IMR-90 (cell line): ENCODE results near the gene SLCO2B1. TPM values are rescaled to one million over a fixed set of nuclear protein-coding genes. Genes with fewer than 3 reads are reported as not detected.

Source experiments
- ATAC-seq: fragments of 200-7000 bp; cut with Tn5 transposase; 2 replicates; pipeline ENCODE4 v1.9.1; 2020; ENCODE audit warnings: low read depth, mild to moderate bottlenecking, moderate library complexity
- BruUV-seq: library from RNA; stranded (reverse); fragments of 400-500 nt; replicated peaks from 2 replicates; lab custom pipeline; 2021; lab: Mats Ljungman, UMichigan
- CTCF ChIA-PET: fragments of 300-600 bp; formaldehyde crosslinking; extraction: SDS; loops from one replicate; lab custom pipeline; 2021; ENCODE audit warnings: antibody characterized with exemption; lab: Yijun Ruan, JAX
- POLR2A ChIA-PET: fragments of 300-600 bp; sonication (Branson Sonifier 250); formaldehyde crosslinking; loops from one replicate; lab custom pipeline; 2022; ENCODE audit warnings: antibody characterized with exemption; ENCODE audit not compliant: unreplicated experiment; lab: Charles Lee
- DNase-seq: peaks from one replicate; pipeline ENCODE4 v3.0.0; 2013
- H2AFZ ChIP-seq: replicated peaks from 2 replicates; pipeline ENCODE3; 2013; ENCODE audit warnings: low read length, mild to moderate bottlenecking; ENCODE audit not compliant: poor library complexity
- H2AK5ac ChIP-seq: 2 replicates; pipeline ENCODE4 v1.6.1; 2013; ENCODE audit warnings: low read depth, low read length, inconsistent platforms
- H2AK9ac ChIP-seq: replicated peaks from 2 replicates; pipeline ENCODE3; 2013; ENCODE audit warnings: mild to moderate bottlenecking, low read depth, low read length, moderate library complexity; ENCODE audit not compliant: poor library complexity
- H2BK120ac ChIP-seq: 2 replicates; pipeline ENCODE4 v1.6.1; 2013; ENCODE audit warnings: low read depth, low read length, inconsistent platforms
- H2BK15ac ChIP-seq: 3 replicates; pipeline ENCODE4 v1.6.1; 2013; ENCODE audit warnings: low read depth, low read length, inconsistent platforms
- H2BK20ac ChIP-seq: 2 replicates; pipeline ENCODE4 v1.6.1; 2013; ENCODE audit warnings: low read depth, mild to moderate bottlenecking, inconsistent platforms, low read length, moderate library complexity
- H2BK5ac ChIP-seq: 2 replicates; pipeline ENCODE4 v1.6.1; 2013; ENCODE audit warnings: mild to moderate bottlenecking, low read depth, low read length, inconsistent platforms; ENCODE audit not compliant: poor library complexity, severe bottlenecking
- H3K14ac ChIP-seq: replicated peaks from 2 replicates; pipeline ENCODE4 v1.6.1; 2013; ENCODE audit warnings: low read depth, low read length, inconsistent platforms
- H3K18ac ChIP-seq: 2 replicates; pipeline ENCODE4 v1.6.1; 2013; ENCODE audit warnings: low read depth, low read length, control low read depth
- H3K23ac ChIP-seq: 2 replicates; pipeline ENCODE4 v1.6.1; 2013; ENCODE audit warnings: low read depth, low read length, inconsistent platforms
- H3K27ac ChIP-seq: 2 replicates; pipeline ENCODE4 v1.5.1; 2013; ENCODE audit warnings: mild to moderate bottlenecking, control low read depth, low read length; ENCODE audit not compliant: insufficient read depth
- H3K27me3 ChIP-seq: 2 replicates; pipeline ENCODE4 v1.6.1; 2013; ENCODE audit warnings: low read length; ENCODE audit not compliant: control insufficient read depth, insufficient read depth
- H3K36me3 ChIP-seq: 2 replicates; pipeline ENCODE4 v1.6.1; 2013; ENCODE audit warnings: low read length, mixed read lengths; ENCODE audit not compliant: control insufficient read depth, insufficient read depth
- H3K4ac ChIP-seq: 2 replicates; pipeline ENCODE4 v1.6.1; 2013; ENCODE audit warnings: low read depth, low read length, inconsistent platforms
- H3K4me1 ChIP-seq: 2 replicates; pipeline ENCODE4 v1.6.1; 2013; ENCODE audit warnings: low read length, mixed read lengths; ENCODE audit not compliant: control insufficient read depth, insufficient read depth
- H3K4me2 ChIP-seq: 2 replicates; pipeline ENCODE4 v1.6.1; 2013; ENCODE audit warnings: low read depth, mild to moderate bottlenecking, control low read depth, low read length, moderate library complexity
- H3K4me3 ChIP-seq: 2 replicates; pipeline ENCODE4 v1.5.1; 2013; ENCODE audit warnings: low read depth, mild to moderate bottlenecking, control low read depth, low read length, moderate library complexity; ENCODE audit not compliant: insufficient read depth
- H3K56ac ChIP-seq: 2 replicates; pipeline ENCODE4 v1.6.1; 2013; ENCODE audit warnings: low read length, inconsistent platforms; ENCODE audit not compliant: insufficient read depth; ENCODE audit errors: extremely low read depth
- H3K79me1 ChIP-seq, 2 experiments: 2 replicates each; pipeline ENCODE4 v1.6.1; 2013; ENCODE audit warnings: low read length in 2 of 2, inconsistent platforms in 1 of 2, low read depth in 1 of 2
- H3K9ac ChIP-seq: 2 replicates; pipeline ENCODE4 v1.6.1; 2013; ENCODE audit warnings: low read depth, low read length, control low read depth
- H3K9me1 ChIP-seq: 2 replicates; pipeline ENCODE4 v1.6.1; 2013; ENCODE audit warnings: low read length, inconsistent platforms; ENCODE audit not compliant: insufficient read depth
- H3K9me3 ChIP-seq: 2 replicates; pipeline ENCODE4 v1.6.1; 2013; ENCODE audit warnings: low read length; ENCODE audit not compliant: control insufficient read depth, insufficient read depth
- H4K20me1 ChIP-seq: 2 replicates; pipeline ENCODE4 v1.6.1; 2013; ENCODE audit warnings: low read length, inconsistent platforms; ENCODE audit not compliant: insufficient read depth
- H4K5ac ChIP-seq: 2 replicates; pipeline ENCODE4 v1.6.1; 2013; ENCODE audit warnings: mild to moderate bottlenecking, low read depth, low read length, control low read depth
- H4K8ac ChIP-seq, 2 experiments: 2 replicates each; pipeline ENCODE4 v1.6.1; 2013; ENCODE audit warnings: low read depth in 2 of 2, low read length in 2 of 2, control low read depth in 1 of 2, inconsistent platforms in 1 of 2
- H4K91ac ChIP-seq: 2 replicates; pipeline ENCODE4 v1.6.1; 2013; ENCODE audit warnings: low read depth, low read length, inconsistent platforms; ENCODE audit not compliant: insufficient read depth
- MXI1 ChIP-seq: IDR thresholded peaks from 2 replicates; pipeline ENCODE4 v1.6.1; 2012; ENCODE audit warnings: low read depth, mild to moderate bottlenecking, low read length, moderate library complexity, borderline replicate concordance
- NFE2L2 ChIP-seq: fragments of 150-350 bp; IDR thresholded peaks from 2 replicates; pipeline ENCODE4 v1.6.1; 2016; ENCODE audit warnings: low read depth, mild to moderate bottlenecking, low read length
- RCOR1 ChIP-seq: IDR thresholded peaks from 2 replicates; pipeline ENCODE4 v1.6.1; 2012; ENCODE audit warnings: mild to moderate bottlenecking, low read length, improper control_type of control experiment; ENCODE audit not compliant: insufficient replicate concordance
- WGBS, 2 experiments: methylation state at CpG; one replicate each; pipeline versions ENCODE4 v1.1.5 to v1.1.7; 2013; ENCODE audit warnings: missing lambda C conversion rate in 2 of 2; ENCODE audit not compliant: insufficient read length in 1 of 2; ENCODE audit errors: extremely low coverage in 2 of 2; 5-methylcytosine and 5-hydroxymethylcytosine counted together
- dilution Hi-C: fragments of 300-500 bp; cut with HindIII; formaldehyde crosslinking; loops from one replicate; pipeline ENCODE4 v1.14.3; 2018; ENCODE audit warnings: low sequenced_read_pairs; ENCODE audit not compliant: unreplicated experiment
- in situ Hi-C: fragments of 300-500 bp; cut with MboI; formaldehyde crosslinking; loops from 3 replicates; pipeline ENCODE4 v1.14.3; 2019; ENCODE audit warnings: low sequenced_read_pairs, inconsistent platforms, mixed read lengths
- intact Hi-C: fragments of 100-400 bp; cut with micrococcal nuclease; formaldehyde crosslinking; loops from 2 replicates; pipeline ENCODE4 v1.10.0; 2022
- polyA plus RNA-seq, 3 experiments: library from polyadenylated mRNA; depleted of rRNA; stranded (reverse); fragments of >200 nt; gene quantifications; 2 replicates each; pipeline ENCODE4 v1.2.3, GENCODE V29; 2012; ENCODE audit warnings: low replicate concordance in 1 of 3
- total RNA-seq: library from RNA; depleted of rRNA; stranded (reverse); fragments of >200 nt; gene quantifications from 2 replicates; pipeline ENCODE4 v1.2.3, GENCODE V29; 2012
- TF ChIP-seq, protein P1 (sequence below): fragments of 150-350 bp; IDR thresholded peaks from 2 replicates; pipeline ENCODE4 v1.6.1; 2017; ENCODE audit warnings: mild to moderate bottlenecking, antibody characterized with exemption, low read length, low read depth

SLCO2B1 gene
- total and polyA plus RNA-seq, 2 of the 4 experiments (the other 2 are of a cell fraction), result not detected

DNA sequence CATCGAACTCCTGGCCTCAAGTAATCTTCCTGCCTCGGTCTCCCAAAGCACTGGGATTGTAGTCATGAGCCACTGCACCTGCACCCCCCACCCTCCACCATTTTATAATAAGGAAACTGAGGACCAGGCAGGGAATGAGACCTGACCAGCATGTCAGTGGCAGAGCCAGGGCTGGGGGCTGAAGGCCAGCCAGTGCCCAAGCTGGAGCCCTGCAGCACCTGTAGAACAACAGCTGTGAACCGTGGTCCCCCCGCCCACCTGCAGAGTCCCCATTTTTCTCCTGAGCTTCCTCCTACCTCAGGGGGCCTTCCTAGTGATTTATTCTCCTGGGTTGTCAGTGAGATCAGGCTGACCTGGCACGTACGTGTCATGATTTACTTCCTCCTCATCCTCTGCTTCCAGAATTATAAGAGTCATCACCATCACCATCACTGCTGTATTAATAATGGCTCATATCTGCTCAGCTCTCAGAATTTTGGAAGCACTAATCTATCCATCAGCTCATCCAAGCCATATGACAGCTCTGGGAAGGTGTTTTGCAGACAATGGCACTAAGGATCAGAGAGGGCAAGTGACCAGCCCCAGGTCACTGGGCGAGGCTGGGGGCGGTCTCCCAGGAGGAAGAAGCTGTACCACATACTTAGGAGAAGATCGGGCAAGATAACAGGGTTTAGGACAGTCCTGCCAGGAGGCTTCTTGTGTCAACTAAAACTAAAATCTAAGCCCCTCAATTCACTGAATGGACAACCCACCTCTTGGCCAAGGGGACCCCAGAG lies 5.5 kb upstream of the SLCO2B1 start:
- dilution Hi-C loops, result no loop called here
- Histone ChIP-seq H2BK5ac (no peak overlapping the region), H3K56ac (no peak overlapping the region), H3K9ac (no peak overlapping the region), H3K4me3 (no peak overlapping the region), H3K14ac (no peak overlapping the region), H4K91ac (no peak overlapping the region), H3K79me1 (no peaks in the 10 kb centered on the region), H4K20me1 (no peaks in the 10 kb centered on the region), H3K9me1 (peaks cover 5% of the 10 kb centered on the region), H3K27ac (no peak overlapping the region), H3K4ac (no peak overlapping the region), H3K4me1 (peaks cover 2% of the 10 kb centered on the region; the same call in 1 of the 2 replicates), H3K4me2 (no peak overlapping the region), H2AFZ (no peak overlapping the region), H2BK15ac (no peak overlapping the region), H3K9me3 (no peaks in the 10 kb centered on the region), H2BK20ac (no peak overlapping the region), H3K36me3 (no peaks in the 10 kb centered on the region), H3K23ac (no peak overlapping the region), H2AK9ac (no peak overlapping the region), H3K27me3 (peaks cover 34% of the 10 kb centered on the region), H2AK5ac (no peak overlapping the region), H2BK120ac (no peak overlapping the region), H4K8ac (no peak overlapping the region), H3K18ac (no peak overlapping the region), H4K5ac (no peak overlapping the region)
- CTCF ChIA-PET, result interaction anchor here (0.6 to 5.6 kb wide), 6 partner anchors 19 to 97 kb away, joined by 3 to 43 read pairs (median 3); partner anchors contain the start of gene TPBGL
- no peak for DNase-seq
- no TSS peak for BruUV-seq
- POLR2A ChIA-PET, result interaction anchor here (0.6 kb wide), 1 partner anchor 26 kb away, joined by 7 read pairs; no protein-coding TSS in a partner anchor
- TF ChIP-seq RCOR1 (no peak), NFE2L2 (no peak), MXI1 (no peak)
- TF ChIP-seq, protein P1, sequence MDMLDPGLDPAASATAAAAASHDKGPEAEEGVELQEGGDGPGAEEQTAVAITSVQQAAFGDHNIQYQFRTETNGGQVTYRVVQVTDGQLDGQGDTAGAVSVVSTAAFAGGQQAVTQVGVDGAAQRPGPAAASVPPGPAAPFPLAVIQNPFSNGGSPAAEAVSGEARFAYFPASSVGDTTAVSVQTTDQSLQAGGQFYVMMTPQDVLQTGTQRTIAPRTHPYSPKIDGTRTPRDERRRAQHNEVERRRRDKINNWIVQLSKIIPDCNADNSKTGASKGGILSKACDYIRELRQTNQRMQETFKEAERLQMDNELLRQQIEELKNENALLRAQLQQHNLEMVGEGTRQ, result no peak
- WGBS, 2 experiments, result 47% methylated on average over 3 of the region's 9 CpGs; no CpG with 5 or more reads in 1 of the 2 experiments
- ATAC-seq, result no peak
- in situ Hi-C loops, result loop anchor here (5.0 kb wide), 2 partner anchors 57 to 102 kb away; no protein-coding TSS in a partner anchor
- intact Hi-C loops, result loop anchor here (2.0 kb wide), 2 partner anchors 95 to 217 kb away; partner anchors contain the start of gene TPBGL
